T47D (cell line): ENCODE measurements around the gene SIGLEC5.

Experiments
- DNase-seq, 2 experiments: peaks; one replicate each; pipeline versions ENCODE4 v3.0.0 to v3.0.0-alpha.2; 2011 to 2012; ENCODE audit warnings: low read depth in 1 of 2, low spot score in 1 of 2
- JUND ChIP-seq: IDR thresholded peaks from 2 replicates; pipeline ENCODE4 v1.6.1; 2012; ENCODE audit warnings: low read depth
- in situ Hi-C: cut with HindIII; loops from 2 replicates; pipeline ENCODE4 v1.10.0; 2016; ENCODE audit warnings: low sequenced_read_pairs, low pct_unique_long_range_greater_than_20kb

SIGLEC5 gene

DNA sequence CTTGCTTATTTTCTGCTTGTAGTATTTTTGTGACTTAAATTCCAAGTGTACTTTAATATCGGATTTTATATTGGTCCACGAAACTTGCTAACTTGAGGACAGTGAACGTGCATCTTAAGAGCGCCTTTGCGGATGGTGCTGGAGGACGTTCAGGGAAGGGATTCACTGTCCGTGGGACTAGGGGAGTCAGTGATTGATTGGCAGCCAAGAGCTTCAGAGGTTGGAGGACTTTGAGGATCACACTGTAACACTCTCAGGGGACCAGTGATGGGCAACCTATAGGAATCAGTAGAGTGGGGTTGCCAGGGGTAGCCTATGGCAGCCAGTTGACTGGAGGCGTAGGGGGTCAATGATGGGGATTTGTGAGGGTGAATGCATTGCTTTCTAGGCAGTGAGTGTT, 58.6 kb downstream of the SIGLEC5 start:
- in situ Hi-C loops: no loop called here
- no peak for TF ChIP-seq JUND
- no peak for DNase-seq

DNA sequence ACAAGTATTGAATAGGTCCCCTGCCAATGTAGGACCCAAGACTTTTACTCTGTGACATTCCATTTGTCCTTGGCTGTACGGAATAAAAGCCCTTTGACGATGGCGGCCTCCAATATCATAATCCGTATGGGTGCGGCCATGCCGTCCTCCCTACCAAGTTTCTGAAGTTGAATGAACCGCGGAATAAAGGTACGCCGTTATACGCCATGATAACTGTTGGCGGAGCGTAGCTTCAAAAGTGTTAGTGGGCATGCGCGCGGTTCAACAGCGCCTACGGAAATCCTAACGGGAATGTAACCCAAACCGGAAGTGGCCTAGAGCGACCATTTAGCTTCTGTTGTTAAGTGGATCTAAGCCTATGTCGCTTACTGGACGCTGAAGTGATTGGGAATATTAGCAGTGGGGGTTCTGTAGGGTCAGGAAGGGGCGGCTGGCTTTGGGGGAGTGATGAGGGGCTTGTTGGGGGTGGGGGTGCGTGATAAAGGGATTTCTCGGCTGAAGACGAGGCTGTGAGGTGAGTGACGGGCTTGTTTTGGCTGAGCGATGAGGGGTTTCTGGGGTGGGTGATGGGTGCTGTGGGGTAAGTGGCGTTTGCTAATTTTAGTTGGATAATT, 59.1 kb downstream of the SIGLEC5 start, which contains the start of gene ZNF175:
ZNF175 (plus strand) TSS at position 322 of the 614 bp plus-strand sequence. CDS start 2,047 bp downstream, outside the sequence.
- peak; percentile 48 to 94 for DNase-seq
- TF ChIP-seq JUND: no peak
- in situ Hi-C loops: no loop called here

- no peak for TF ChIP-seq JUND
- no peak for DNase-seq
- in situ Hi-C loops: no loop called here
Measured at GRCh38 chr19:51568456-51568855, 61.7 kb downstream of the SIGLEC5 start.

DNA sequence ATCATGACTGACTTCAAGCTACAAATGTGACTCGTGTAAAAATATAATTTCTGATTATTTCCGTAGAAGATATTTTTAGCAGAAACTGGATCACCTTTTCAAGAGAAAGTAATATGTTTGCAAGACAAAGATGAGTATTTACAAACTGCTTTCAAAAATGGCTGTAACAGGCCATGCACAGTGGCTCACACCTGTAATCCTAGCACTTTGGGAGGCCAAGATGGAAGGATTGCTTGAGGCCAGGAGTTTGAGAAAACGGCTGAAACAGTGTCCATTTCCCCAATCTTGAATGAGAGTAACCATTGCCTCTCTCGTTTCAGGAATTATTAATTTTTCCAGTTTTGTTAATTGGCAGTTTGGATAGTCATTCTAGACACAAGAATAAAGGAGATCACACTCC, 62.6 kb downstream of the SIGLEC5 start:
- TF ChIP-seq JUND: no peak
- DNase-seq: no peak
- in situ Hi-C loops: no loop called here

DNA sequence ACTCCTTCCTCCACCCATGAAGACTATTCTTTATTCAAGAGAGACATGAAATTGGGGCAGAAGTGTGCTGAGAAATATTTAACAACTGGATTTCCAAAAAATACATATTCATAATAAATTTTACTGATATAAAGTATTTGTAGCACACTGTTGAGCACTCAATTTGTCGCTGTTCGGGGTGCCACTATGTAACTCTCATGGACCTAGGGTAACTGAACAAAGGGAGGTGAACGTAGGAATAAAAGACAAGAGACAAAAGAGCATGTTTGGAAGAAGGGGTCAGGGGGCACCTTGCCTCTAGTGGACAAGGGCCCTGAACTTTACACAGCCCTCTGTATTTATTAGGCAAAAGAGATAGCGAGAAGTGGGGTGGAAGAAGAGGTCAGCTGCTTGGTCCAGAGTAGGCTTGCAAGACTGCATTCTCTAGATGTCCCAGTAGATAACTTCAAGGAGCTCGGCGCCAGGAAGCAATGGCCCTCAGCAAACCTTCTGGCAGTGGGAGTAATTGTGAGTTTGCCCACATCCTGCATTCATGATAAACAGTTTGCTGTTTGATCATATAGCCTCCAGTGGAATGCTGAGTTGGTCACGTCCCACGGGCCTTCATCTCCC, 63.6 kb downstream of the SIGLEC5 start:
- in situ Hi-C loops: no loop called here
- peak in 1 of 2 experiments; percentile 50 for DNase-seq
- TF ChIP-seq JUND: no peak

DNA sequence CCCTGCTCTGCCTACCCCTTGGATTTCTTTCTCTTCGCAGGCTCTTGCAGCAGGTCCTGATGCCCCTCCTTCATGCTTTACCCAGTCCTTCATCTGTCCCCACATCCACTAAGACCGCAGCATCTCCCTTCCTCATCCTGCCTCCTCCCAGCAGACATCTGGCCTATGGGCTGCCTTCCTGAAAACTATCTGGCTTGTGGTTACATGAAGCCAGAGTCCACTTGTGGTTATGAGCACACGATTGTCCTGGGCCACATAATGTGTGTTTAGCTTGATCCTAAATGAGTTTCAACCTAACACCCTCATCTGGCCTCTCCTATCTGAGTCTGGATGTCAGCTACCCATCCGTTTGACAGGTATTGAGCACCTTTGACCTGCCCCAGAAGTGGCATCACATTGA, 64.6 kb downstream of the SIGLEC5 start:
- no peak for TF ChIP-seq JUND
- DNase-seq: no peak
- in situ Hi-C loops: no loop called here

GRCh38 chr19:51564791-51565190, 65.4 kb downstream of the SIGLEC5 start:
- TF ChIP-seq JUND: no peak
- no peak for DNase-seq
- in situ Hi-C loops: no loop called here
